NCI-H2029 (cell line): ENCODE measurements around the gene DUOXA2.

Source experiments
- DNase-seq: peaks from one replicate; lab custom pipeline; 2025; lab: John Stamatoyannopoulos, UW

DUOXA2 gene

GRCh38 chr15:45162771-45163507 lies 48.8 kb downstream of the DUOXA2 start:
- peak; percentile 35 for DNase-seq

- DNase-seq: no peak
Measured at GRCh38 chr15:45163508-45163856, 49.4 kb downstream of the DUOXA2 start.

GRCh38 chr15:45164914-45165313 lies 50.8 kb downstream of the DUOXA2 start:
- DNase-seq: no peak

- no peak for DNase-seq
Measured at GRCh38 chr15:45165536-45165935, 51.4 kb downstream of the DUOXA2 start.

GRCh38 chr15:45166834-45167630 lies 52.9 kb downstream of the DUOXA2 start:
- DNase-seq: peak; percentile 23

GRCh38 chr15:45167631-45168205 lies 53.6 kb downstream of the DUOXA2 start:
- no peak for DNase-seq
